ENCODE measurements around the gene POLR2E. TPM values are rescaled to one million over a fixed set of nuclear protein-coding genes. Genes with fewer than 3 reads are reported as not detected.

The POLR2E gene
- total and polyA plus RNA-seq, 2 of the 8 experiments (the other 6 are each of a cell fraction or from before 2014, with no cell fraction given): 281 to 381 TPM

- Histone ChIP-seq H3K18ac (ENCODE audit: extremely low read depth, low read length) (no peak overlapping the region), H3K56ac (replicated peaks; ENCODE audit: insufficient read length, low read depth, low read length) (no peak overlapping the region), H2BK5ac (ENCODE audit: low read depth, low read length) (no peak overlapping the region), H2AK5ac (ENCODE audit: low read depth, low read length) (no peak overlapping the region), H3K79me2 (ENCODE audit: control insufficient read depth in 1 of 2, insufficient read depth in 2 of 2, low read length in 2 of 2) (peaks cover 8 to 19% of the 10 kb centered on the region in 2 experiments), H3K27me3 (replicated peaks in 1 of 4; ENCODE audit: control insufficient read depth in 3 of 4, extremely low read depth in 1 of 4, insufficient read depth in 3 of 4, low read length in 3 of 4) (no peaks in the 10 kb centered on the region; a peak in 1 of 7 replicates), H3K4me2 (ENCODE audit: insufficient read depth in 1 of 2, low read depth in 2 of 2, low read length in 2 of 2) (no peak overlapping the region), H3K27ac (ENCODE audit: low read depth, low read length) (no peak overlapping the region), H2BK120ac (replicated peaks; ENCODE audit: low read depth, low read length) (no peak overlapping the region), H3K4me1 (replicated peaks in 1 of 4; ENCODE audit: control insufficient read depth in 3 of 4, insufficient read depth in 4 of 4, low read length in 3 of 4) (peaks cover 0 to 8% (median 5%) of the 10 kb centered on the region in 4 experiments; a peak in 4 of 7 replicates), H3K14ac (ENCODE audit: insufficient read length) (no peak overlapping the region), H4K20me1 (replicated peaks in 1 of 2; ENCODE audit: control insufficient read depth in 1 of 2, insufficient read depth in 2 of 2, low read length in 2 of 2) (peaks cover 11 to 20% of the 10 kb centered on the region in 2 experiments), H3K23me2 (ENCODE audit: low read depth, low read length) (peaks cover 5% of the 10 kb centered on the region), H2AFZ (ENCODE audit: low read length) (no peak overlapping the region), H4K5ac (ENCODE audit: insufficient read length, low read depth, low read length) (no peak overlapping the region), H2BK20ac (ENCODE audit: low read length) (no peak overlapping the region), H2BK12ac (ENCODE audit: low read depth, low read length) (no peak overlapping the region), H2BK15ac (ENCODE audit: low read length) (no peak overlapping the region), H3K4ac (replicated peaks; ENCODE audit: insufficient read length, low read depth, low read length) (no peak overlapping the region), H3K4me3 (ENCODE audit: extremely low read depth in 1 of 4, insufficient read depth in 2 of 4, low read depth in 3 of 4, low read length in 4 of 4) (no peak overlapping the region), H3K9me3 (ENCODE audit: insufficient read depth in 2 of 2, low read depth in 1 of 2, low read length in 1 of 2) (no peaks in the 10 kb centered on the region), H3K79me1 (ENCODE audit: low read depth, low read length) (peaks cover 10% of the 10 kb centered on the region), H3K36me3 (ENCODE audit: control insufficient read depth in 2 of 4, insufficient read depth in 4 of 4, low read length in 3 of 4) (peaks cover 4 to 44% (median 19%) of the 10 kb centered on the region in 4 experiments; a peak in 7 of 8 replicates), H4K91ac (replicated peaks; ENCODE audit: insufficient read length, low read length) (no peak overlapping the region), H4K8ac (ENCODE audit: extremely low read depth, insufficient read depth, low read length) (no peak overlapping the region; the same call in 1 of the 2 replicates), H3K23ac (ENCODE audit: insufficient read length) (no peak overlapping the region), H3K9ac (replicated peaks in 1 of 4; ENCODE audit: extremely low read depth in 1 of 4, low read depth in 3 of 4, low read length in 3 of 4) (no peak overlapping the region)
- DNase-seq (ENCODE audit: low read depth in 1 of 2, low spot score in 2 of 2) (no peak), FAIRE-seq (no peak)
- WGBS, 2 experiments (ENCODE audit: extremely low coverage in 1 of 2, insufficient coverage in 1 of 2, insufficient read length in 1 of 2, insufficient replicate concordance in 2 of 2, low coverage in 1 of 2, low lambda C conversion rate in 2 of 2, missing lambda C conversion rate in 1 of 2): 91% methylated on average over 23 of the region's 27 CpGs; no CpG with 5 or more reads in 1 of the 2 experiments
- POLR2A ChIA-PET (ENCODE audit: partially characterized antibody): interaction anchor here (1.0 to 8.7 kb wide), 9 partner anchors 9 to 64 kb away, joined by 3 to 116 read pairs (median 6); partner anchors contain the start of gene GPX4
- CTCF ChIA-PET (ENCODE audit: partially characterized antibody): interaction anchor here (0.8 to 3.0 kb wide), 4 partner anchors 22 to 130 kb away, joined by 3 to 10 read pairs (median 6); no protein-coding TSS in a partner anchor
- no peak for TF ChIP-seq GABPA (IDR thresholded peaks at IDR 0.05; ENCODE audit: borderline replicate concordance, insufficient read depth, low read length)
- TF ChIP-seq NRF1 (IDR thresholded peaks at IDR 0.05; ENCODE audit: low read depth, low read length): no peak
- TF ChIP-seq KDM4A (IDR thresholded peaks at IDR 0.05; ENCODE audit: low read depth, low read length, severe bottlenecking): no peak
- TF ChIP-seq SRF (IDR thresholded peaks at IDR 0.05; ENCODE audit: low read depth, low read length): no peak
- TF ChIP-seq POLR2AphosphoS5 (IDR thresholded peaks at IDR 0.05; ENCODE audit: low read depth, low read length): no peak
- no peak for TF ChIP-seq SAP30 (IDR thresholded peaks at IDR 0.05; ENCODE audit: insufficient read depth, insufficient replicate concordance, low read length)
- no peak for TF ChIP-seq BCL11A (IDR thresholded peaks at IDR 0.05; ENCODE audit: low read depth in 2 of 2, low read length in 2 of 2)
- no peak for TF ChIP-seq RFX5 (IDR thresholded peaks at IDR 0.05; ENCODE audit: borderline replicate concordance, low read depth, low read length)
- TF ChIP-seq ATF2 (IDR thresholded peaks at IDR 0.05; ENCODE audit: low read length): no peak
- no peak for TF ChIP-seq RAD21 (IDR thresholded peaks at IDR 0.05 in 1 of 2, conservative IDR thresholded peaks at IDR 0.05 in 1 of 2; ENCODE audit: low read depth in 2 of 2, low read length in 2 of 2)
- no peak for TF ChIP-seq CREB1 (IDR thresholded peaks at IDR 0.05)
Measured at GRCh38 chr19:1091544-1092175, 3.5 kb downstream of the POLR2E start.
